HUES48 (cell line): ENCODE measurements around the gene SRGAP2B.
"Not testable (repeated sequence)": the region's sequence is repeated elsewhere in the genome, so short reads cannot be mapped to it uniquely, and the experiment has no call there.

Experiments
- H3K27ac ChIP-seq: one replicate; pipeline ENCODE4 v1.7.0; 2013; ENCODE audit warnings: low read depth, low read length, inconsistent platforms
- H3K27me3 ChIP-seq: 2 replicates; pipeline ENCODE4 v1.6.1; 2013; ENCODE audit warnings: mild to moderate bottlenecking, low read length; ENCODE audit not compliant: control insufficient read depth, insufficient read depth
- H3K36me3 ChIP-seq: 2 replicates; pipeline ENCODE4 v1.6.1; 2013; ENCODE audit warnings: low read length; ENCODE audit not compliant: control insufficient read depth, insufficient read depth
- H3K4me1 ChIP-seq: 2 replicates; pipeline ENCODE4 v1.6.1; 2013; ENCODE audit warnings: mild to moderate bottlenecking, low read length; ENCODE audit not compliant: control insufficient read depth, insufficient read depth
- H3K4me3 ChIP-seq: 2 replicates; pipeline ENCODE4 v1.5.1; 2013; ENCODE audit warnings: mild to moderate bottlenecking, low read depth, low read length
- H3K9ac ChIP-seq: 2 replicates; pipeline ENCODE4 v1.6.1; 2013; ENCODE audit warnings: mild to moderate bottlenecking, low read depth, low read length, moderate library complexity
- H3K9me3 ChIP-seq: 2 replicates; pipeline ENCODE4 v1.6.1; 2013; ENCODE audit warnings: low read length; ENCODE audit not compliant: control insufficient read depth, insufficient read depth

Gene SRGAP2B

GRCh38 chr1:145119842-145120241 is 24.7 kb upstream of the SRGAP2B start:
- not testable (repeated sequence) for H3K27ac ChIP-seq, H3K36me3 ChIP-seq, H3K4me3 ChIP-seq, H3K9me3 ChIP-seq, H3K4me1 ChIP-seq, H3K9ac ChIP-seq, H3K27me3 ChIP-seq

- not testable (repeated sequence) for H3K4me3 ChIP-seq, H3K27me3 ChIP-seq, H3K36me3 ChIP-seq, H3K27ac ChIP-seq, H3K9ac ChIP-seq, H3K4me1 ChIP-seq, H3K9me3 ChIP-seq
Measured at GRCh38 chr1:145115587-145116493, 20.7 kb upstream of the SRGAP2B start.

- H3K9ac ChIP-seq: not testable (repeated sequence)
Measured at GRCh38 chr1:145114560-145115057, 19.5 kb upstream of the SRGAP2B start.

GRCh38 chr1:145112703-145113102 is 17.6 kb upstream of the SRGAP2B start:
- not testable (repeated sequence) for H3K9me3 ChIP-seq, H3K9ac ChIP-seq, H3K4me3 ChIP-seq, H3K27me3 ChIP-seq, H3K36me3 ChIP-seq, H3K4me1 ChIP-seq, H3K27ac ChIP-seq

More at GRCh38 chr1:145114560-145115057, 19.5 kb upstream of the SRGAP2B start:
- not testable (repeated sequence) for H3K27ac ChIP-seq, H3K4me1 ChIP-seq, H3K36me3 ChIP-seq, H3K4me3 ChIP-seq, H3K9me3 ChIP-seq, H3K27me3 ChIP-seq

- H3K27ac ChIP-seq, H3K9ac ChIP-seq, H3K4me3 ChIP-seq, H3K27me3 ChIP-seq, H3K36me3 ChIP-seq, H3K9me3 ChIP-seq, H3K4me1 ChIP-seq: not testable (repeated sequence)
Measured at GRCh38 chr1:145111674-145112073, 16.5 kb upstream of the SRGAP2B start.

- H3K9me3 ChIP-seq, H3K27ac ChIP-seq, H3K4me1 ChIP-seq, H3K4me3 ChIP-seq, H3K36me3 ChIP-seq, H3K9ac ChIP-seq, H3K27me3 ChIP-seq: not testable (repeated sequence)
Measured at GRCh38 chr1:145103294-145103693, 8.2 kb upstream of the SRGAP2B start.

GRCh38 chr1:145101725-145102124 is 6.6 kb upstream of the SRGAP2B start:
- not testable (repeated sequence) for H3K27ac ChIP-seq, H3K9me3 ChIP-seq, H3K4me1 ChIP-seq, H3K9ac ChIP-seq, H3K36me3 ChIP-seq, H3K27me3 ChIP-seq, H3K4me3 ChIP-seq

GRCh38 chr1:145094655-145095211 is 395 bp downstream of the SRGAP2B start:
- H3K9me3 ChIP-seq, H3K27me3 ChIP-seq, H3K9ac ChIP-seq, H3K36me3 ChIP-seq, H3K27ac ChIP-seq, H3K4me1 ChIP-seq: not testable (repeated sequence)
- H3K4me3 ChIP-seq: peak overlapping the region; percentile 54; the same call in 1 of the 2 replicates

GRCh38 chr1:145093517-145094149 is 1.5 kb downstream of the SRGAP2B start:
- H3K36me3 ChIP-seq, H3K4me1 ChIP-seq, H3K27me3 ChIP-seq, H3K9ac ChIP-seq, H3K9me3 ChIP-seq: not testable (repeated sequence)
- Histone ChIP-seq H3K27ac (peak overlapping the region; percentile 64), H3K4me3 (peak overlapping the region; percentile 46; the same call in 1 of the 2 replicates)

- H3K27me3 ChIP-seq, H3K4me1 ChIP-seq, H3K27ac ChIP-seq, H3K4me3 ChIP-seq, H3K9me3 ChIP-seq, H3K9ac ChIP-seq, H3K36me3 ChIP-seq: not testable (repeated sequence)
Measured at GRCh38 chr1:145082483-145083255, 12.5 kb downstream of the SRGAP2B start.
